Activated T-helper 1 cell treated with anti-CD3 and anti-CD28 coated beads, Interleukin-12 subunit alpha, Interleukin-12 subunit beta, Interleukin-2, Interleukin-4 antibody, amounts not matched to agents 30 ng/mL and 10 ng/mL and 1 ng/mL, durations not matched to agents 14 hours and 24 hours and 36 hours (primary cell): ENCODE measurements around the gene NIP7. TPM values are rescaled to one million over a fixed set of nuclear protein-coding genes. Genes with fewer than 3 reads are reported as not detected.
"Not testable (repeated sequence)": the region's sequence is repeated elsewhere in the genome, so short reads cannot be mapped to it uniquely, and the experiment has no call there.

Experiments
- DNase-seq: peaks from one replicate; pipeline ENCODE4 v3.0.0; 2021; ENCODE audit warnings: low spot score
- H3K27ac Mint-ChIP-seq: one replicate; pipeline ENCODE4 v1.8.0; 2021; ENCODE audit warnings: mild to moderate bottlenecking, mixed read lengths
- H3K27me3 Mint-ChIP-seq: one replicate; pipeline ENCODE4 v1.8.0; 2022; ENCODE audit warnings: mild to moderate bottlenecking, moderate library complexity, mixed read lengths; ENCODE audit not compliant: insufficient read depth
- H3K36me3 Mint-ChIP-seq: one replicate; pipeline ENCODE4 v1.8.0; 2021; ENCODE audit warnings: low read depth, mixed read lengths
- H3K4me1 Mint-ChIP-seq: one replicate; pipeline ENCODE4 v1.8.0; 2021; ENCODE audit warnings: low read depth, mixed read lengths
- H3K4me3 Mint-ChIP-seq: one replicate; pipeline ENCODE4 v1.8.0; 2021; ENCODE audit warnings: mild to moderate bottlenecking, moderate library complexity, mixed read lengths
- H3K9me3 Mint-ChIP-seq: one replicate; pipeline ENCODE4 v1.8.0; 2021; ENCODE audit warnings: mixed read lengths
- intact Hi-C: fragments of 100-400 bp; cut with micrococcal nuclease; formaldehyde crosslinking; loops from one replicate; pipeline ENCODE4 v1.15.1; 2024
- total RNA-seq: library from RNA; stranded (reverse); gene quantifications from 2 replicates; pipeline ENCODE4 v1.2.3, GENCODE V29; 2022

NIP7 gene
- 80.7 and 85.8 TPM in 2 replicates for total RNA-seq

DNA sequence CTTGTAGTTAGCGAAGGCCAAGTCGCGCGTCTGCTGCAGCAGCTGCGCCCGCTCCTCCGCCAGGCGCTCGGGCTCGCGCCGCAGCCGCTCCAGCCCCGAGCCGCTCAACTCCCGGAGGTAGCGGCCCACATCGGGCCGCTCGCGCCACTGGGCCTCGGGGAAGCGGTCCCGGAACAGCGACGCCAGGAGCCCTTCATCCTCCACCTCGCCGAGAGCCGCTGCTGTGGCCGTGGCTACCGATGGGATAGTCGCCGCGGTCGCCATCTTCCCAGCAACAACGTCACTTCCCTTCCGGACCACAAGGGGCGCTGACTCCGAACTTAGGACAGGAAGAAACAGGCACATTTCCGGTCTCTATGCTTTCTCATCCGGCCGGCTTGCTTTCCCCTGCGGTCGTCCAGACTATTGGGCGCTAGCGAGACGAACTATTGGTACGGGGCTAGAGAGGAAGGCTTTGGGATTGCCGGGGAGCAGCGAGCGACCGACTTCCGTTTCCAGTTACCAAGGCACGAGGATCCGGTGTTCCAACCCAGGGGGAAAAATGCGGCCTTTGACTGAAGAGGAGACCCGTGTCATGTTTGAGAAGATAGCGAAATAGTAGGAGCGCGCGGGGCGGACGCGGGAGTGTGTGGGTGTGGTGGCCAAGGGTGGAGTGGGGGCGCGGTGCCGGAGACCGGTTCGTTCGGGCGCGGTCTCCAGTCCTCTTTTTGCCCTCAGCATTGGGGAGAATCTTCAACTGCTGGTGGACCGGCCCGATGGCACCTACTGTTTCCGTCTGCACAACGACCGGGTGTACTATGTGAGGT, at the start of gene NIP7, which contains the start of gene COG8:
Gene NIP7, plus strand, starts transcription at position 484 of the 806 bp plus-strand sequence. Its CDS starts 58 bp downstream, at position 542.
Gene COG8, minus strand, starts transcription at position 276 of the 806 bp plus-strand sequence. Its CDS starts 12 bp downstream, at position 264.
- Mint-ChIP-seq H3K4me3 (peak within 1 kb of the TSS; percentile 99), H3K36me3 (peaks cover 50% of the 10 kb centered on the region)

DNA sequence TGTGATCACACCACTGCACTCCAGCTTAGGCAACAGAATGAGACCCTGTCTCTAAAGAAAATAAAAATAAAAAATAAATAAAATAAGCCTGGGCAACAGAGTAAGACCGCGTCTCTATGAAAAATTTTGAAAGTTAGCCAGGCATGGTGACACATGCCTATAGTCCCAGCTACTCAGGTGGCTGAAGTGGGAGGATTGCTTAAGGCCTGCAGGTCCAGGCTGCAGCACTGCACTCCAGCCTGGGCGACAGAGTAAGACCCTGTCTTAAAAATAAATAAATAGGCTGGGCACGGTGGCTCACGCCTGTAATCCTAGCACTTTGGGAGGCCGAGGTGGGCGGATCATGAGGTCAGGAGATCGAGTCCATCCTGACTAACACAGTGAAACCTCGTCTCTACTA, 47.9 kb upstream of the NIP7 start:
- DNase-seq, intact Hi-C loops, H3K27me3 Mint-ChIP-seq, H3K36me3 Mint-ChIP-seq, H3K9me3 Mint-ChIP-seq, H3K4me3 Mint-ChIP-seq, H3K4me1 Mint-ChIP-seq, H3K27ac Mint-ChIP-seq: not testable (repeated sequence)

More for the DNA sequence above, at the start of gene NIP7, which contains the start of gene COG8:
- H3K4me1 Mint-ChIP-seq = peaks cover 43% of the 10 kb centered on the region
- peak; percentile 91 for DNase-seq
- H3K27me3 Mint-ChIP-seq = no peaks in the 10 kb centered on the region
- H3K27ac Mint-ChIP-seq = peak within 1 kb of the TSS; percentile 99
- no peaks in the 10 kb centered on the region for H3K9me3 Mint-ChIP-seq
- intact Hi-C loops = loop anchor here (1.0 to 10.0 kb wide), 10 partner anchors 9 to 1621 kb away; partner anchors contain the start of genes CHTF8, COG4, GFOD2 and NFAT5

DNA sequence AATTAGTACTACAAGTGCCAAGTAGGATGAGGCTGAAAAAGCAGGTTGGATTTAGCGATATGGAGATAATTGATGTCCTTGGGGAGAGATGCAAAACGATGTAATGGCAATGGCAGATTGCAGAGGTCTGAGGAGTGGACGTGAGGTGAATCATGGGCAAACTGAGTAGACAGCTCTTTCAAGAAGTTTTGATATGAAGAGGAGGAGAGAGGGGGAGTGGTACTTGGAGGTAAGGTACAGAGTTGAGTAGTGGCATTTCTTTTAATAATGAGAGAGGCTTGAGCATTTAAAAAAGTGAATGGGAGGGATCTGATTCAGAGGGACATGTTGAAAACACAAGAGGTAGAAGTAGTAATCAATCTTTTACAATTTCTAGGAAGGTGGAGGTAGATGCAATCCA, 46.2 kb upstream of the NIP7 start:
- intact Hi-C loops = no loop called here
- no peaks in the 10 kb centered on the region for H3K4me1 Mint-ChIP-seq
- no peaks in the 10 kb centered on the region for H3K27me3 Mint-ChIP-seq
- no peak overlapping the region for H3K27ac Mint-ChIP-seq
- no peak for DNase-seq
- H3K4me3 Mint-ChIP-seq = no peak overlapping the region
- H3K36me3 Mint-ChIP-seq = peaks cover 4% of the 10 kb centered on the region
- no peaks in the 10 kb centered on the region for H3K9me3 Mint-ChIP-seq

DNA sequence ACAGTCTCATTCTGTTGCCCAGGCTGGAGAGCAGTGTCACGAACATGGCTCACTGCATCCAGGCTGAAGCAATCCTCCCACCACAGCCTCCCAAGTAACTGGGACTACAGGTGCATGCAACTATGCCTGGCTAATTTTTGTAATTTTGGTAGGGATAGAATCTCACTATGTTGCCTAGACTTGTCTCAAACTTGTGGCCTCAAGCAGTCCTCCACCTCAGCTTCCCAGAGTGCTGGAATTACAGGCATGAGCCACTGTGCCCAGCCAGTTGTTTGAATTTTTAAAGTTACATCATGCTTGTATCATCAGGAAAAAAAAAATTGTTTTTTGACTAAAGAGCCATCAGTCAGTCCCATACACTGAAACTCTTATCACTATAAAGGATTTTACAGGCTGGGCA, 45.5 kb upstream of the NIP7 start:
- H3K4me1 Mint-ChIP-seq = no peaks in the 10 kb centered on the region
- no peaks in the 10 kb centered on the region for H3K9me3 Mint-ChIP-seq
- no peak overlapping the region for H3K27ac Mint-ChIP-seq
- DNase-seq = no peak
- H3K4me3 Mint-ChIP-seq = no peak overlapping the region
- H3K36me3 Mint-ChIP-seq = peaks cover 4% of the 10 kb centered on the region
- no peaks in the 10 kb centered on the region for H3K27me3 Mint-ChIP-seq
- intact Hi-C loops = no loop called here

- H3K27ac Mint-ChIP-seq, DNase-seq, H3K4me1 Mint-ChIP-seq, H3K4me3 Mint-ChIP-seq, H3K9me3 Mint-ChIP-seq, H3K36me3 Mint-ChIP-seq, intact Hi-C loops, H3K27me3 Mint-ChIP-seq: not testable (repeated sequence)
These were observed 42.8 kb upstream of the NIP7 start for GRCh38 chr16:69296771-69297170.

GRCh38 chr16:69298261-69298660, 41.3 kb upstream of the NIP7 start:
- Mint-ChIP-seq H3K27ac (peak overlapping the region; percentile 48), H3K27me3 (no peaks in the 10 kb centered on the region), H3K36me3 (peaks cover 10% of the 10 kb centered on the region), H3K9me3 (no peaks in the 10 kb centered on the region), H3K4me1 (no peaks in the 10 kb centered on the region), H3K4me3 (no peak overlapping the region)
- no peak for DNase-seq
- intact Hi-C loops = no loop called here

GRCh38 chr16:69301187-69301586, 38.4 kb upstream of the NIP7 start:
- no peaks in the 10 kb centered on the region for H3K9me3 Mint-ChIP-seq
- H3K4me1 Mint-ChIP-seq = no peaks in the 10 kb centered on the region
- H3K36me3 Mint-ChIP-seq = peaks cover 15% of the 10 kb centered on the region
- H3K27ac Mint-ChIP-seq = no peak overlapping the region
- intact Hi-C loops = no loop called here
- no peak overlapping the region for H3K4me3 Mint-ChIP-seq
- H3K27me3 Mint-ChIP-seq = no peaks in the 10 kb centered on the region
- DNase-seq = no peak

DNA sequence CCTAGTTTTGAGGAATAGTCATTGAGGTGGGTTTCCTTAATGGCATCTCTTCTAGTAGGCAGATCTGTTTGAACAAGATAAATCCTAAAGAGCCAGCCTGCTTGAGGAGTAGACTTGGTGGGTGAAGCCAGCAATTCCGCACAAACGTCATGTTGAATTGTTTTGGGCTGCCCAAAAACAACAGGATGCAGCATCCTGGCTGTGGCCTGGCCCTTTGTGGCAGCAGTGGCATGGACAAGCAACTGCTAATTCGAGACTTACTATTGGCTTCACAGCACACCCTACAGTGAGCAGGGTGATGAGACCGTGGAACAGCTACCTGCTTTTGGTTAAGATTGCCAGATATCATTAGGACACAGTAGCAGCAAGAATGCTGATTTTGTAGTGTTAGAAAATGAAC, 37.7 kb upstream of the NIP7 start:
- no peaks in the 10 kb centered on the region for H3K4me1 Mint-ChIP-seq
- H3K27me3 Mint-ChIP-seq = no peaks in the 10 kb centered on the region
- no peaks in the 10 kb centered on the region for H3K9me3 Mint-ChIP-seq
- H3K27ac Mint-ChIP-seq = no peak overlapping the region
- intact Hi-C loops = no loop called here
- H3K4me3 Mint-ChIP-seq = no peak overlapping the region
- peaks cover 13% of the 10 kb centered on the region for H3K36me3 Mint-ChIP-seq
- DNase-seq = no peak

DNA sequence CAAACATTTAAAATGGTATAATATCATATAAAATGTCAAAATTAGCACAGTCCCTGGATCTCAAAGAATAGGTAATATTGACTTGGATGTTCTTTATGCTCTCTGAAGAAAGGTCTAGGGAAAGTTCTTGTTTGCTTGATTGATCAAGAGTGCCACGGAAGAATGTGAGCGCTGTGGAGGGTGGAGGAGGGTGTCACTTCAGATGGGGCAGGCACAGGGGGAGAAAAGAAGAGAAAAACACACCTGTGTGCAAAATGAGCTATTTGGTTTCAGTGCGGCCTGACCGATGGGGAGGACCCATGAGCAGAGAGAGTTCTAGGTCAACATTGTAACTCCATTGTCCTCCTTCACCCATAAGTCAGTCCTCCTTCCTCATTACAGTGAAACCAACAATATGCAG, 37.3 kb upstream of the NIP7 start:
- H3K4me3 Mint-ChIP-seq = no peak overlapping the region
- H3K36me3 Mint-ChIP-seq = peaks cover 13% of the 10 kb centered on the region
- H3K9me3 Mint-ChIP-seq = no peaks in the 10 kb centered on the region
- H3K4me1 Mint-ChIP-seq = no peaks in the 10 kb centered on the region
- intact Hi-C loops = no loop called here
- no peak overlapping the region for H3K27ac Mint-ChIP-seq
- no peaks in the 10 kb centered on the region for H3K27me3 Mint-ChIP-seq
- DNase-seq = no peak

- H3K4me1 Mint-ChIP-seq = peaks cover 7% of the 10 kb centered on the region
- H3K27me3 Mint-ChIP-seq = no peaks in the 10 kb centered on the region
- peaks cover 8% of the 10 kb centered on the region for H3K36me3 Mint-ChIP-seq
- no peak for DNase-seq
- H3K27ac Mint-ChIP-seq = no peak overlapping the region
- no peaks in the 10 kb centered on the region for H3K9me3 Mint-ChIP-seq
- H3K4me3 Mint-ChIP-seq = no peak overlapping the region
- intact Hi-C loops = no loop called here
These were observed 33.5 kb upstream of the NIP7 start for GRCh38 chr16:69306031-69306430.

- Mint-ChIP-seq H3K4me1 (peaks cover 10% of the 10 kb centered on the region), H3K4me3 (no peak overlapping the region), H3K9me3 (no peaks in the 10 kb centered on the region), H3K27me3 (no peaks in the 10 kb centered on the region), H3K36me3 (peaks cover 12% of the 10 kb centered on the region), H3K27ac (no peak overlapping the region)
- intact Hi-C loops = no loop called here
- no peak for DNase-seq
These were observed 32.5 kb upstream of the NIP7 start for GRCh38 chr16:69307091-69307490.

DNA sequence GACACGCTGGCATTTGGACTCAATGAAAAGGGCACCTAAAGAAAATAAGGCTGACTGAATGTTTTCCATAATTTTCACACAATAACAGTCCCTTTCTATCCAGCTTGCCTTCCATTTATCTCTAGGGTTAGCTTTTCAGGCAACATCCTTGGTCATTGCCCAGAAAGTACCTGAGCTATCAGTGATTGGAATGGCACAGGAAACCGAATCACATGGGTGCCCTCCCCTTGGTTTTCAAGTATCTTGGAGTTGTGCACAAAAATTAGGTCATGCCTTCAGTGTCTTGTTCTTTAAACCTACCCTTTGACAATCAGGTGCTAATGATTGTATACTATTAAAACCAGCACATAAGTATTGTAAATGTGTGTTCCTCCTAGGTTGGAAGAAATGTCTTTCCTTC, 31.7 kb upstream of the NIP7 start:
- Mint-ChIP-seq H3K9me3 (no peaks in the 10 kb centered on the region), H3K4me1 (peaks cover 13% of the 10 kb centered on the region), H3K27ac (no peak overlapping the region), H3K27me3 (no peaks in the 10 kb centered on the region), H3K4me3 (no peak overlapping the region), H3K36me3 (peaks cover 13% of the 10 kb centered on the region)
- intact Hi-C loops = no loop called here
- no peak for DNase-seq

DNA sequence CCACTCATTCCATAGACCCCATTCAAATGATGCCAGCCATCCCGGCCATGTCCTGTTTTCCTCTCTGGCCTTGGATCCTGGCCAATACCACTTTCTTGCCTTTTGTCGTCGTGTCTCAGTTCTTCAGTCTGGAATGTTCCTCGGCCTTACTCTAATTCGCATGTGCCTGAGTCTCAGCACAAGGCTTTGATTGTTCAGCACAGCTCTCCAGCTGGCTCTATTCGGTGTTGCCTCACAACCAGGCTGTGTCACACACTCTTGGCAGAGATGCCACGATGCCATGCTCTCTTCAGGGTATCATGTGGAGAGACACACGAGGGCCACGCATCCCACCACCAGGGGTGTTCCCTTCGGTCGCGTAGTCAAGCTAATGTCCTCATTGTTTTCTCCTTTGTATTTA, 30.3 kb upstream of the NIP7 start:
- peaks cover 21% of the 10 kb centered on the region for H3K36me3 Mint-ChIP-seq
- no peak overlapping the region for H3K4me3 Mint-ChIP-seq
- DNase-seq = no peak
- H3K27ac Mint-ChIP-seq = no peak overlapping the region
- H3K4me1 Mint-ChIP-seq = peaks cover 22% of the 10 kb centered on the region
- intact Hi-C loops = no loop called here
- no peaks in the 10 kb centered on the region for H3K27me3 Mint-ChIP-seq
- H3K9me3 Mint-ChIP-seq = no peaks in the 10 kb centered on the region
